PC-9 (cell line): Measurements from ENCODE around the gene CDH10.

Experiments
- EZH2 ChIP-seq: fragments of 200-600 bp; sonication (generic); IDR thresholded peaks from 2 replicates; pipeline ENCODE4 v1.8.0; 2017; ENCODE audit warnings: antibody characterized with exemption, low read depth
- TF ChIP-seq, protein P1 (sequence below): fragments of 200-600 bp; sonication (generic); conservative IDR thresholded peaks from 2 replicates; pipeline ENCODE4 v1.6.1; 2017; ENCODE audit warnings: mixed run types, antibody characterized with exemption, mild to moderate bottlenecking, moderate library complexity

- TF ChIP-seq EZH2, result no peak
- TF ChIP-seq, protein P1, sequence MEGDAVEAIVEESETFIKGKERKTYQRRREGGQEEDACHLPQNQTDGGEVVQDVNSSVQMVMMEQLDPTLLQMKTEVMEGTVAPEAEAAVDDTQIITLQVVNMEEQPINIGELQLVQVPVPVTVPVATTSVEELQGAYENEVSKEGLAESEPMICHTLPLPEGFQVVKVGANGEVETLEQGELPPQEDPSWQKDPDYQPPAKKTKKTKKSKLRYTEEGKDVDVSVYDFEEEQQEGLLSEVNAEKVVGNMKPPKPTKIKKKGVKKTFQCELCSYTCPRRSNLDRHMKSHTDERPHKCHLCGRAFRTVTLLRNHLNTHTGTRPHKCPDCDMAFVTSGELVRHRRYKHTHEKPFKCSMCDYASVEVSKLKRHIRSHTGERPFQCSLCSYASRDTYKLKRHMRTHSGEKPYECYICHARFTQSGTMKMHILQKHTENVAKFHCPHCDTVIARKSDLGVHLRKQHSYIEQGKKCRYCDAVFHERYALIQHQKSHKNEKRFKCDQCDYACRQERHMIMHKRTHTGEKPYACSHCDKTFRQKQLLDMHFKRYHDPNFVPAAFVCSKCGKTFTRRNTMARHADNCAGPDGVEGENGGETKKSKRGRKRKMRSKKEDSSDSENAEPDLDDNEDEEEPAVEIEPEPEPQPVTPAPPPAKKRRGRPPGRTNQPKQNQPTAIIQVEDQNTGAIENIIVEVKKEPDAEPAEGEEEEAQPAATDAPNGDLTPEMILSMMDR, result no peak
Observed at GRCh38 chr5:24629798-24630197, 15.0 kb downstream of the CDH10 start.
